IPS DF 19.7 (cell line): ENCODE measurements around the gene DLGAP1.
"Not testable (repeated sequence)": the region's sequence is repeated elsewhere in the genome, so short reads cannot be mapped to it uniquely, and the experiment has no call there.

ENCODE experiments used
- DNase-seq: peaks from one replicate; pipeline ENCODE4 v3.0.0-alpha.2; 2013; ENCODE audit warnings: low read depth, low spot score

The DLGAP1 gene

GRCh38 chr18:3658529-3658928 lies 796.6 kb downstream of the DLGAP1 start:
- no peak for DNase-seq

- DNase-seq, result no peak
These were observed 799.7 kb downstream of the DLGAP1 start for GRCh38 chr18:3655254-3656050.

- DNase-seq, result no peak
These were observed 800.5 kb downstream of the DLGAP1 start for GRCh38 chr18:3654442-3655253.

- no peak for DNase-seq
These were observed 801.2 kb downstream of the DLGAP1 start for GRCh38 chr18:3653851-3654441.

GRCh38 chr18:3653263-3653850 lies 801.8 kb downstream of the DLGAP1 start:
- DNase-seq, result no peak

GRCh38 chr18:3652380-3653262 lies 802.5 kb downstream of the DLGAP1 start:
- DNase-seq, result no peak

- no peak for DNase-seq
These were observed 803.8 kb downstream of the DLGAP1 start for GRCh38 chr18:3651266-3651665.

- not testable (repeated sequence) for DNase-seq
These were observed 804.5 kb downstream of the DLGAP1 start for GRCh38 chr18:3650521-3651042.

GRCh38 chr18:3649633-3650426 lies 805.3 kb downstream of the DLGAP1 start:
- no peak for DNase-seq

GRCh38 chr18:3649135-3649632 lies 805.9 kb downstream of the DLGAP1 start:
- no peak for DNase-seq

GRCh38 chr18:3648641-3649040 lies 806.5 kb downstream of the DLGAP1 start:
- DNase-seq, result no peak

GRCh38 chr18:3648200-3648599 lies 806.9 kb downstream of the DLGAP1 start:
- DNase-seq, result no peak

GRCh38 chr18:3647636-3648035 lies 807.5 kb downstream of the DLGAP1 start:
- DNase-seq, result no peak

- DNase-seq, result no peak
These were observed 809.5 kb downstream of the DLGAP1 start for GRCh38 chr18:3645384-3646156.

GRCh38 chr18:3634250-3634939 lies 820.7 kb downstream of the DLGAP1 start:
- DNase-seq, result no peak

- DNase-seq, result no peak
These were observed 823.2 kb downstream of the DLGAP1 start for GRCh38 chr18:3631887-3632286.

GRCh38 chr18:3626929-3627458 lies 828.1 kb downstream of the DLGAP1 start:
- no peak for DNase-seq

GRCh38 chr18:3625742-3626091 lies 829.4 kb downstream of the DLGAP1 start:
- DNase-seq, result no peak
